Tibial nerve (tissue), 4 donors: ENCODE measurements around the gene EOLA1. TPM values are rescaled to one million over a fixed set of nuclear protein-coding genes. Genes with fewer than 3 reads are reported as not detected.
"Not testable (repeated sequence)": the region's sequence is repeated elsewhere in the genome, so short reads cannot be mapped to it uniquely, and the experiment has no call there.

Experiments used
- DNase-seq, 2 donors: peaks; one replicate each; pipeline ENCODE4 v3.0.0-alpha.2; 2019; ENCODE audit warnings: low spot score in 2 of 2
- H3K27ac ChIP-seq, 4 donors: fragments of 200-600 bp; sonication (generic) in 3 of 4; one replicate each; pipeline ENCODE4 v1.5.1; 2017 to 2019; ENCODE audit warnings: mild to moderate bottlenecking in 1 of 4
- H3K27me3 ChIP-seq, 2 donors: fragments of 200-600 bp; sonication (generic) in 1 of 2; one replicate each; pipeline versions ENCODE4 v1.5.1 to v1.6.0; 2017 to 2019
- H3K36me3 ChIP-seq, 3 donors: fragments of 200-600 bp; sonication (generic); one replicate each; pipeline ENCODE4 v1.5.1; 2018 to 2019
- H3K4me1 ChIP-seq, 4 donors: fragments of 200-600 bp; sonication (generic) in 3 of 4; one replicate each; pipeline ENCODE4 v1.5.1; 2017 to 2019
- H3K4me3 ChIP-seq, 4 donors: fragments of 200-600 bp; sonication (generic) in 3 of 4; one replicate each; pipeline ENCODE4 v1.5.1; 2017 to 2019; ENCODE audit warnings: mild to moderate bottlenecking in 1 of 4, moderate library complexity in 1 of 4
- H3K9me3 ChIP-seq, 4 donors: fragments of 200-600 bp; sonication (generic) in 3 of 4; one replicate each; pipeline ENCODE4 v1.5.1; 2017 to 2019
- CTCF ChIP-seq, 5 experiments: fragments of 200-600 bp in 3 of 5; fragments of 450-650 bp in 2 of 5; sonication (generic) in 3 of 5; IDR thresholded peaks; one replicate each; pipeline ENCODE4 v1.5.1; 2016 to 2019; ENCODE audit warnings: antibody characterized with exemption in 5 of 5, mild to moderate bottlenecking in 3 of 5, moderate library complexity in 2 of 5
- EP300 ChIP-seq, 2 donors: sonication (generic); formaldehyde crosslinking; IDR thresholded peaks; one replicate each; pipeline ENCODE4 v1.6.1; 2017; ENCODE audit warnings: antibody characterized with exemption in 2 of 2, mild to moderate bottlenecking in 1 of 2
- POLR2A ChIP-seq, 2 donors: fragments of 450-650 bp; IDR thresholded peaks; one replicate each; pipeline ENCODE4 v1.6.1; 2017; ENCODE audit warnings: antibody characterized with exemption in 2 of 2, mild to moderate bottlenecking in 2 of 2, moderate library complexity in 2 of 2
- WGBS, 2 donors: methylation state at CpG; one replicate each; pipeline ENCODE4 v1.1.5; 2018; 5-methylcytosine and 5-hydroxymethylcytosine counted together
- total RNA-seq, 4 donors: library from RNA; depleted of rRNA; stranded (reverse); fragments of >200 nt; gene quantifications; one replicate each; pipeline ENCODE4 v1.1.0, GENCODE V29; 2016

EOLA1 gene
- total RNA-seq, 4 donors from 2014 or later, result 9.8 to 16.5 (median 12.3) TPM

- WGBS, 2 donors, result 76 to 85% methylated on average over 2 of the region's 2 CpGs
- H3K9me3 ChIP-seq, result no peaks in the 10 kb centered on the region
- H3K4me1 ChIP-seq, result peaks cover 0 to 4% (median 0%) of the 10 kb centered on the region in 4 donors
- no peaks in the 10 kb centered on the region for H3K27me3 ChIP-seq
- H3K4me3 ChIP-seq, result no peak overlapping the region
- DNase-seq, result no peak
- H3K27ac ChIP-seq, result no peak overlapping the region
- no peak for TF ChIP-seq CTCF (IDR thresholded peaks at IDR 0.05)
- no peak for TF ChIP-seq EP300 (IDR thresholded peaks at IDR 0.05)
- no peaks in the 10 kb centered on the region for H3K36me3 ChIP-seq
Measured at GRCh38 chrX:149516604-149517003, 24.2 kb upstream of the EOLA1 start.

- WGBS, 2 donors, result 59 to 83% methylated on average over 1 of the region's 1 CpG
- no peak for DNase-seq
- no peak for TF ChIP-seq POLR2A (IDR thresholded peaks at IDR 0.05)
- no peak for TF ChIP-seq EP300 (IDR thresholded peaks at IDR 0.05)
- TF ChIP-seq CTCF (IDR thresholded peaks at IDR 0.05), result no peak
- Histone ChIP-seq H3K9me3 (no peaks in the 10 kb centered on the region), H3K27ac (no peak overlapping the region), H3K27me3 (no peaks in the 10 kb centered on the region), H3K4me3 (no peak overlapping the region), H3K36me3 (no peaks in the 10 kb centered on the region), H3K4me1 (peaks cover 0 to 4% (median 0%) of the 10 kb centered on the region in 4 donors)
Measured at GRCh38 chrX:149517308-149517707, 23.5 kb upstream of the EOLA1 start.

- Histone ChIP-seq H3K36me3 (no peaks in the 10 kb centered on the region), H3K9me3 (no peaks in the 10 kb centered on the region), H3K4me3 (no peak overlapping the region), H3K27me3 (no peaks in the 10 kb centered on the region), H3K27ac (no peak overlapping the region), H3K4me1 (no peaks in the 10 kb centered on the region)
- 85 to 92% methylated on average over 7 of the region's 7 CpGs for WGBS, 2 donors
- no peak for DNase-seq
- TF ChIP-seq POLR2A (IDR thresholded peaks at IDR 0.05), result no peak
- no peak for TF ChIP-seq CTCF (IDR thresholded peaks at IDR 0.05)
- TF ChIP-seq EP300 (IDR thresholded peaks at IDR 0.05), result no peak
Measured at GRCh38 chrX:149518236-149518635, 22.6 kb upstream of the EOLA1 start.

GRCh38 chrX:149520636-149521277 is 20.1 kb upstream of the EOLA1 start:
- H3K4me1 ChIP-seq, H3K36me3 ChIP-seq, DNase-seq, H3K9me3 ChIP-seq, H3K27me3 ChIP-seq, H3K4me3 ChIP-seq, H3K27ac ChIP-seq: not testable (repeated sequence)
- 61 to 70% methylated on average over 3 of the region's 3 CpGs for WGBS, 2 donors

GRCh38 chrX:149521438-149521837 is 19.4 kb upstream of the EOLA1 start:
- Histone ChIP-seq H3K36me3 (no peaks in the 10 kb centered on the region), H3K27me3 (no peaks in the 10 kb centered on the region), H3K27ac (no peak overlapping the region), H3K4me1 (peaks cover 0 to 3% (median 0%) of the 10 kb centered on the region in 4 donors), H3K9me3 (no peaks in the 10 kb centered on the region), H3K4me3 (no peak overlapping the region)
- TF ChIP-seq POLR2A (IDR thresholded peaks at IDR 0.05), result no peak
- no peak for TF ChIP-seq CTCF (IDR thresholded peaks at IDR 0.05)
- no peak for TF ChIP-seq EP300 (IDR thresholded peaks at IDR 0.05)
- DNase-seq, result no peak
- 67 to 76% methylated on average over 9 of the region's 9 CpGs for WGBS, 2 donors

- 67 to 85% methylated on average over 1 to 2 of the region's 2 CpGs for WGBS, 2 donors
- TF ChIP-seq POLR2A (IDR thresholded peaks at IDR 0.05) (no peak), EP300 (IDR thresholded peaks at IDR 0.05) (no peak), CTCF (IDR thresholded peaks at IDR 0.05) (no peak)
Measured at GRCh38 chrX:149522916-149523315, 17.9 kb upstream of the EOLA1 start.

GRCh38 chrX:149525389-149525788 is 15.4 kb upstream of the EOLA1 start:
- not testable (repeated sequence) for H3K27ac ChIP-seq, DNase-seq, H3K4me1 ChIP-seq, H3K27me3 ChIP-seq, H3K9me3 ChIP-seq, H3K4me3 ChIP-seq, H3K36me3 ChIP-seq
- WGBS, 2 donors, result 41% methylated on average over 2 of the region's 10 CpGs; no CpG with 5 or more reads in 1 of the 2 donors

More at GRCh38 chrX:149522916-149523315, 17.9 kb upstream of the EOLA1 start:
- peaks cover 0 to 3% (median 0%) of the 10 kb centered on the region in 4 donors for H3K4me1 ChIP-seq
- no peak for DNase-seq
- H3K9me3 ChIP-seq, result no peaks in the 10 kb centered on the region
- no peaks in the 10 kb centered on the region for H3K27me3 ChIP-seq
- H3K27ac ChIP-seq, result no peak overlapping the region
- no peaks in the 10 kb centered on the region for H3K36me3 ChIP-seq
- H3K4me3 ChIP-seq, result no peak overlapping the region

GRCh38 chrX:149525903-149526302 is 14.9 kb upstream of the EOLA1 start:
- DNase-seq, H3K4me1 ChIP-seq, H3K9me3 ChIP-seq, H3K36me3 ChIP-seq, H3K4me3 ChIP-seq, H3K27ac ChIP-seq, H3K27me3 ChIP-seq: not testable (repeated sequence)
- 67% methylated on average over 5 of the region's 5 CpGs; no CpG with 5 or more reads in 1 of the 2 donors for WGBS, 2 donors
